ENCODE measurements around the gene NRL.

The NRL gene

GRCh38 chr14:24083462-24083861, 31.3 kb downstream of the NRL start:
- no peak for DNase-seq (ENCODE audit: low read depth in 3 of 3, low spot score in 1 of 3)

GRCh38 chr14:24082411-24083080, 32.2 kb downstream of the NRL start:
- no peak for DNase-seq (ENCODE audit: low read depth in 3 of 3, low spot score in 1 of 3)

GRCh38 chr14:24081739-24082211, 33.0 kb downstream of the NRL start:
- DNase-seq (ENCODE audit: low read depth in 3 of 3, low spot score in 1 of 3) = no peak

GRCh38 chr14:24080888-24081738, 33.6 kb downstream of the NRL start:
- peak in 2 of 3 donors; percentile 30 to 54 for DNase-seq (ENCODE audit: low read depth in 3 of 3, low spot score in 1 of 3)

DNA sequence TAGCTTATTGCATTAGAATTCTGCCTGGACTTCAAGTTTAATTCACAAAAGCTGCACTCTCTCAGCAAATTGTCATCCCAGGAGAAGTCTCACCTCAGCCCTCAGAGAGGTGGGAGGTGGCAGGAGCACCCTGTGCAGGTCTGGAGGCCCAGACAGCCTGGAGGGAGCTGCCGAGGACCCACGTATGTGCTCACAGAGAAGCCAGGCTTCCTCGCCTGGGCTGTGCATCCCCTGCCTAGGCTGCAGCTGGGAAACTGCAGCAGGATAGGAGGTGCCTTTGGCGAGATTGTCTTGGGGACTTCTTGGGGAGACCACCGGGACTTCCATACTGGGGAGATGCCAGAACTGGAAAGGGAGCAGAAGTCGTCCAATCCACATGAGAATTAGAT, 34.6 kb downstream of the NRL start:
- no peak for DNase-seq (ENCODE audit: low read depth in 3 of 3, low spot score in 1 of 3)

- DNase-seq (ENCODE audit: low read depth in 3 of 3, low spot score in 1 of 3) = no peak
Measured at GRCh38 chr14:24079491-24080141, 35.1 kb downstream of the NRL start.

- DNase-seq (ENCODE audit: low read depth in 3 of 3, low spot score in 1 of 3) = no peak
Measured at GRCh38 chr14:24078146-24078545, 36.6 kb downstream of the NRL start.

DNA sequence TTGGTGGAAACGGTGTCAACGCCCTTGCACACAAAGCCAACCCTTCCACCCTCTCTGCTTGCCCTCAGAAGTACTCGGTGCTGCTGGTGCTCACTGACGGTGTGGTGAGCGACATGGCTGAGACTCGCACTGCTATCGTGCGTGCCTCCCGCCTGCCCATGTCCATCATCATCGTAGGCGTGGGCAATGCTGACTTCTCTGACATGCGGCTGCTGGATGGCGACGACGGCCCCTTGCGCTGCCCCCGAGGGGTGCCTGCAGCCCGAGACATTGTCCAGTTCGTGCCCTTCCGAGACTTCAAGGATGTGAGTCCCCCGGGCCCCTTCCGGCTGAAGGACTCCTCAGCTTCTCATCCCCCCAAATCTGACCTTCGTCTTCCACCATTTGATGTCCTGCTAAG, 37.7 kb downstream of the NRL start:
- no peak for DNase-seq (ENCODE audit: low read depth in 3 of 3, low spot score in 1 of 3)

GRCh38 chr14:24076302-24076601, 38.5 kb downstream of the NRL start:
- no peak for DNase-seq (ENCODE audit: low read depth in 3 of 3, low spot score in 1 of 3)

DNA sequence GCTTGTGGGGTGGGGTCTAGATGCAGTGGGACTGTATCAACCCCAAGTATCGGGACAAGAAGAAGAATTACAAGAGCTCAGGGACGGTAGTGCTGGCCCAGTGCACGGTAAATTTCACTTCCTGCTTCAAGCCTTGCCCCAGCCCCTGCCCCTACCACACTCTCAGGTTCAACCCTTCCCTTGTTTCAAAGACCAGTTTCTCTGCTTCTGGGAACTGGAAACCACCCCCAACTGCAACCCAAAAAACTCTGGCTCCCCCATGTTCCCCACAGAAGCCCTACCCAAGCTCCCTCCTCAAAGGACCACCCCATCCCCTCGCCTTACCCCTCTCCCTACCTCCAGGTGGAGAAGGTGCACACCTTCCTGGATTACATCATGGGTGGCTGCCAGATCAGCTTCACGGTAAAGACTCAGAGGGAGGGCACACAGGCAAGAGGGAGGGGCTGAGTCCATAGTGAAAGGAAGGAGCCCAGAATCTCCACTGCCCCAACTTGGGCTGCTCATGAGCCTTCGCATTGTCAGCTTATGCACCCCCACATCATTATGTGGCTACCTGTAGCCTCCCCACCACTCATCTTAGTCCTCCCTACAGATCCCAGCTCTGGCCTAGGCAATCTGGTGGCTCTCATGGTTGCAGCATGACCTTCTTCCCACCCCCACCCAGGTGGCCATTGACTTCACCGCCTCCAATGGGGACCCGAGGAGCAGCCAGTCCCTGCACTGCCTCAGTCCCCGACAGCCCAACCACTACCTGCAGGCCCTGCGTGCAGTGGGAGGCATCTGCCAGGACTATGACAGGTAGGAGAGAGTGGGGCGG, 39.1 kb downstream of the NRL start:
- no peak for DNase-seq (ENCODE audit: low read depth in 3 of 3, low spot score in 1 of 3)

GRCh38 chr14:24074625-24075484, 39.9 kb downstream of the NRL start:
- DNase-seq (ENCODE audit: low read depth in 3 of 3, low spot score in 1 of 3) = no peak

GRCh38 chr14:24072881-24073877, 41.6 kb downstream of the NRL start:
- DNase-seq (ENCODE audit: low read depth in 3 of 3, low spot score in 1 of 3) = no peak

GRCh38 chr14:24072436-24072835, 42.3 kb downstream of the NRL start:
- no peak for DNase-seq (ENCODE audit: low read depth in 3 of 3, low spot score in 1 of 3)

DNA sequence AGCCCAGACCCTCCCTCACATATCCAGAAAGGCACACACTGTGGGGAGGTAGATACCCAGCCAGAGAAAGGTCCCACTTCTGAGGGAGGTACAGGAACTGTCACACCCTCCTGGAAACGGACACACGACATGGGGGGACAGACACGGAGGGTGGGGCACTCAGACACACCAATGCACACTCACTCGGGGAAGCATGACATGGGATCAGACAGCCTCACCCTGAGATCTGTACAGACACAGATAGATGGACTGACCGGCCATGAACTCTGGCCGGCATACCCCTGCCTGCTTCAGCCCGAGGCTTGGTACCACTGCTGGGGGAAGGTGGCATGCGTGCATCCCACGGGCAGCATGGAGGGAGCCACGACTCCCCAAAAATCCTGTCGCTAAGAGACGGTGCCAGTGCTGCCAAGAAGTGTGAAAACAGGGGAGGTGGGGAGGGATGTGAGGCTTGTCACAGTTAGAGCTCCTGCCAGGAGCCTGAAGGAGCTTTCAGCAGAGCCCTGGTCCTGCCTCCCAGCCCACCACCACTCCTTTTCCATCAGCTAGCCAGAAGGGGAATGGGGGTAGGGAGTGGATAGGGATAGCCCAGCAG, 42.8 kb downstream of the NRL start:
- DNase-seq (ENCODE audit: low read depth in 3 of 3, low spot score in 1 of 3) = no peak

DNA sequence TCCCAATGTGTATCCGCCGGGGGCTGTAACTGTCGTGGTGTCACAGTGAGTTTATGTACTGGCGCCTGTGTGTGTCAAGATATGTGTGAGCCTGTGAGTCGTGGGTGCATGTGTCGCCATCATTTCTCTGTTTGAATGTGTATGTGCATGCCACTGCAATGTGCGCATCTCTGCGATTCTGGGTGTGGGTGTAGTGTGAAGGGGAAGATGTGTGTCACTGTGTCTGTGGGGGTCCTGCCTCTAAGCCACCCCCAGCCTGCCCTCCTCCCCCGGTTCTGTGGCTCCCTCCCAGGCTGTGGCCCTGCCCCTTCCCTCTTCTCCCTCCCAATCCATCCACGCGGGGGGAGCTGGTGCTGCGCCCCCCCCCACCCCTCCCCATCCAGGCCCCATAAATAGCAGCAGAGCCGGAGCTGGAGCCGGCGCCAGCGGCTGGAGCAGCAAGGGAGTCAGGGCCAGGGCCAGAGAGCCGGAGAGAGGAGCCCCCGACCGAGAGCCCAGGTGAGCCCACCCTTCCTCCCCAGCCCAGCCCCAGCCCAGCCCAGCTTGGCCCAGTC, 43.5 kb downstream of the NRL start, which contains the start of gene CPNE6:
Gene CPNE6, plus strand, starts transcription at position 419 of the 554 bp plus-strand sequence. CDS start 1,375 bp downstream, outside the sequence.
- DNase-seq (ENCODE audit: low read depth in 3 of 3, low spot score in 1 of 3) = no peak

- DNase-seq (ENCODE audit: low read depth in 3 of 3, low spot score in 1 of 3) = no peak
Measured at GRCh38 chr14:24070285-24071143, 44.2 kb downstream of the NRL start.

DNA sequence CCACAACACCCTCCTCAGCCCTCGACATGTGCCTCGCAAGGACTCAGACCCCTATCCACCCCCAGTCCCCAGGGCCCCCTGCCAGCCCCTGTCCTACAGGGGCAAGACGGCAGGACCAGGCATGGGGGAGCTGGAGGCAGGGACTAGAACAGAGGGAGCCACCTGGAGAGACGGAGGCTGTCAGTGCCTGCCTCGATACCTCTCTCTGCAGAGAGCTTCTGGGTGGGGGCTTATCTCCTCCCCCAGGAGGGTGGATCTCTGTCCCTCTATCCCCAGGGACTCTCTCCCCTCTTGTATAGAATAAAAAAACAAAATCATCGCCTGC, 45.4 kb downstream of the NRL start:
- no peak for DNase-seq (ENCODE audit: low read depth in 3 of 3, low spot score in 1 of 3)
